MM.1S (cell line): ENCODE results near the gene TKT.

ENCODE experiments used
- EZH2 ChIP-seq: fragments of 300-600 bp; sonication (generic); optimal IDR thresholded peaks from 2 replicates; pipeline ENCODE3; 2017; ENCODE audit warnings: low read depth, mild to moderate bottlenecking, antibody characterized with exemption, low read length, mixed read lengths
- EZH2phosphoT487 ChIP-seq: fragments of 300-600 bp; sonication (generic); IDR thresholded peaks from 2 replicates; pipeline ENCODE4 v1.6.1; 2018; ENCODE audit warnings: antibody characterized with exemption, low read length
- TF ChIP-seq, protein P1 (sequence below): fragments of 300-600 bp; sonication (generic); IDR thresholded peaks from 2 replicates; pipeline ENCODE4 v1.5.1; 2016; ENCODE audit warnings: antibody characterized with exemption, low read length, mixed read lengths

DNA sequence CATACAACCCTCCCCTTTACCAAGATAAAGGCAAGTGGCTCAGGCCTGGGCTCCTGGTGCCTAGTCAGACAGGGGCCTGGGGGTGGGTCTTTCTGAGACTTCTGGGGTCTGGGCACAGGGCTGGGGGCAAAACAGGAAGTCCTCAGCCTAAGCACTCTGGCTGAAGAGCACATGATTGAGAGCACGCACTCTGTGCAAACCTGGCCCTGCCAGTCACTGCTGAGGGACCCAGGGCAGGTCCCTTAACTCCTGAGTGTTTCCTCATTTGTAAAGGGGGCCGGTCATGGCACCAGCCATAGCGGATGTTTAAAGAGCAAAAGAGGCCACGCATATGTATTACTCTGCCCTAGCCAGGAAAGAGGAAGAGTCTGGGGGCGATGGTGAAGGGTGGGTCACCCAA, 16.0 kb downstream of the TKT start:
- TF ChIP-seq, protein P1, sequence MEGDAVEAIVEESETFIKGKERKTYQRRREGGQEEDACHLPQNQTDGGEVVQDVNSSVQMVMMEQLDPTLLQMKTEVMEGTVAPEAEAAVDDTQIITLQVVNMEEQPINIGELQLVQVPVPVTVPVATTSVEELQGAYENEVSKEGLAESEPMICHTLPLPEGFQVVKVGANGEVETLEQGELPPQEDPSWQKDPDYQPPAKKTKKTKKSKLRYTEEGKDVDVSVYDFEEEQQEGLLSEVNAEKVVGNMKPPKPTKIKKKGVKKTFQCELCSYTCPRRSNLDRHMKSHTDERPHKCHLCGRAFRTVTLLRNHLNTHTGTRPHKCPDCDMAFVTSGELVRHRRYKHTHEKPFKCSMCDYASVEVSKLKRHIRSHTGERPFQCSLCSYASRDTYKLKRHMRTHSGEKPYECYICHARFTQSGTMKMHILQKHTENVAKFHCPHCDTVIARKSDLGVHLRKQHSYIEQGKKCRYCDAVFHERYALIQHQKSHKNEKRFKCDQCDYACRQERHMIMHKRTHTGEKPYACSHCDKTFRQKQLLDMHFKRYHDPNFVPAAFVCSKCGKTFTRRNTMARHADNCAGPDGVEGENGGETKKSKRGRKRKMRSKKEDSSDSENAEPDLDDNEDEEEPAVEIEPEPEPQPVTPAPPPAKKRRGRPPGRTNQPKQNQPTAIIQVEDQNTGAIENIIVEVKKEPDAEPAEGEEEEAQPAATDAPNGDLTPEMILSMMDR = no peak
- TF ChIP-seq EZH2phosphoT487 (no peak), EZH2 (no peak)
